GM21367 (cell line): ENCODE data around the gene KCNH5.

Source experiments
- ATAC-seq: cut with Tn5 transposase; IDR thresholded peaks from one replicate; pipeline ENCODE4 v1.9.1; 2021; ENCODE audit not compliant: unreplicated experiment

Gene KCNH5, protein sequence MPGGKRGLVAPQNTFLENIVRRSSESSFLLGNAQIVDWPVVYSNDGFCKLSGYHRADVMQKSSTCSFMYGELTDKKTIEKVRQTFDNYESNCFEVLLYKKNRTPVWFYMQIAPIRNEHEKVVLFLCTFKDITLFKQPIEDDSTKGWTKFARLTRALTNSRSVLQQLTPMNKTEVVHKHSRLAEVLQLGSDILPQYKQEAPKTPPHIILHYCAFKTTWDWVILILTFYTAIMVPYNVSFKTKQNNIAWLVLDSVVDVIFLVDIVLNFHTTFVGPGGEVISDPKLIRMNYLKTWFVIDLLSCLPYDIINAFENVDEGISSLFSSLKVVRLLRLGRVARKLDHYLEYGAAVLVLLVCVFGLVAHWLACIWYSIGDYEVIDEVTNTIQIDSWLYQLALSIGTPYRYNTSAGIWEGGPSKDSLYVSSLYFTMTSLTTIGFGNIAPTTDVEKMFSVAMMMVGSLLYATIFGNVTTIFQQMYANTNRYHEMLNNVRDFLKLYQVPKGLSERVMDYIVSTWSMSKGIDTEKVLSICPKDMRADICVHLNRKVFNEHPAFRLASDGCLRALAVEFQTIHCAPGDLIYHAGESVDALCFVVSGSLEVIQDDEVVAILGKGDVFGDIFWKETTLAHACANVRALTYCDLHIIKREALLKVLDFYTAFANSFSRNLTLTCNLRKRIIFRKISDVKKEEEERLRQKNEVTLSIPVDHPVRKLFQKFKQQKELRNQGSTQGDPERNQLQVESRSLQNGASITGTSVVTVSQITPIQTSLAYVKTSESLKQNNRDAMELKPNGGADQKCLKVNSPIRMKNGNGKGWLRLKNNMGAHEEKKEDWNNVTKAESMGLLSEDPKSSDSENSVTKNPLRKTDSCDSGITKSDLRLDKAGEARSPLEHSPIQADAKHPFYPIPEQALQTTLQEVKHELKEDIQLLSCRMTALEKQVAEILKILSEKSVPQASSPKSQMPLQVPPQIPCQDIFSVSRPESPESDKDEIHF

DNA sequence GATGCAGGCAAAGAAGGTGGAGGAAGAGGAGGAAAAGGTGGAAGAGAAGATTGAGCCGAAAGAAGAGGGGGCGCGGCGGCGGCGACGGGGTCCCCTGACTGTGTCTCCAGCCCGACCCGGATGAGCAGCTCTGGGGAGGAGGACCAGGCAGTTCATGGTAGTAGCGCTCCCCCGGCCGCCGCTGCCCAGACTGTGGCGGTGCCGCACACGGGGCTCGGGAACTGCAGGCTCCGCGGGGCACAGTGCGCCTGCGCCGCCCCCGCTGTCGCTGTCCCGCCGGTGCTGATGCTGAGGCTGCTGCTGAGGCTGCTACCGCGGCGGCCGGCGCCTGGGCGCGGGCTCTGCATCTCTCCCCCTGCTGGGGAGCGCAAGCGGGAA lies at the start of gene KCNH5:
Gene KCNH5 (minus strand): TSS at position 225 of the 378 bp plus-strand sequence. CDS start 272 bp downstream, outside the sequence.
- no peak for ATAC-seq

DNA sequence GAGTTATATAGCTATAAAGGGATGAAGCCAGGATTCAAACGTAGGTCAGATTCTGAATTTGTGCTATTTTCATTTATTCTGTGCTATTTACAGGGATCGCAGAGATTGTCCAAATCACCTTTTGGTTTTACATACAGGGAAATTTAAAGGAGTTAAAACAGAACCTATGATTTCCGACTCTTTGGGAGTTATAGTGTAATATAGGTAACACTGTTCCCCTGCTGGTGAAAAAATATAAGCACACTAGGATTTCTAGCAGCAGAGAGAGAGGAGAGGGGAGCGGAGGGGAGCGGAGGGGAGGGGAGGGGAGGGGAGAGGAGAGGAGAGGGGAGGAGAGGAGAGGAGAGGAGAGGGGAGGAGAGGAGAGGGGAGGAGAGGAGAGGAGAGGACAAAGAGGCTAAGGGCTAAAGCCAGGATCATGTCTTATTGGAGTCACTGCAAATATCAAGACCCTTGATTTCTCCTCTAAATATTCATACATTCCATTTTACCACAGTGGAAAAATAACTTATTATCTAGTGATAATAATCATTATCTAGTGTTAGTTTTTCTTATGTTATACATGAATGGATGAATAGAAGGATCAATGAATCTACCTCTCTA lies 46.2 kb upstream of the KCNH5 start:
- ATAC-seq = no peak

DNA sequence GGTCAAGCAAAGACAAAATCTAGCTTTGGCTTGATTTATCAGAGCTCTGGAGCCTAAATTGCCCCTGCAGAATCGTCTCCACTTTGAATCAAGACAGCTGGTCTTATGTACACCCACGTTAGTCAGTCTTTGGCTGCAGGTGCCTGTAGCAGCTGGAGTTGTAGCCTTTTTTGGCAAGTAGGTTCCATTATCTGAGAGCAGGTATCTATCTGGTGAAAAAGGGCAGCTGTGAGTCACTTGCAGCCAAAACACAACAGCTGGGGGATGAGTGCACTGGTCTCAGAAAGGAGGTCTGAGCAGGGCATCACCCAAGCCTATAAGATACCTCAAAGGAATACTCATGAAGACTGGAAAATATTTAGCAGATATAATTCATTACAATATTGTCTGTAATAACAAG lies 43.6 kb upstream of the KCNH5 start:
- no peak for ATAC-seq

DNA sequence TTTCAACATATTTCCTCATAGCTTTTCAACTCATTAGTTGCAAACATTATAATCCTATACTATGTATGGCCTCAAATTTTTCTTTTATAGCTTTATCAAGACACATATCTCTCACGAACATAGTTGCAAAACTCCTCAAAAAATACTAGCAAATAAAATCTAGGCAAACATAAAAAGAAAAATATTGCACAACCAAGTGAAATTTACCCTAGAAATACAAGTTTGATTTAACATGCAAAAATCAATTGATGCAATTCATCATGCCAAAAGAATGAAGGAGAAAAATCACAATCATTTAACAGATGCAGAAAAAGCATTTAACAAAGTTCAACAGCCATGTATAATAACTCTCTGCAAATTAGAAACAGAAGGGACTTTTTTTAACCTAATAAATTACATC lies 33.3 kb upstream of the KCNH5 start:
- no peak for ATAC-seq

DNA sequence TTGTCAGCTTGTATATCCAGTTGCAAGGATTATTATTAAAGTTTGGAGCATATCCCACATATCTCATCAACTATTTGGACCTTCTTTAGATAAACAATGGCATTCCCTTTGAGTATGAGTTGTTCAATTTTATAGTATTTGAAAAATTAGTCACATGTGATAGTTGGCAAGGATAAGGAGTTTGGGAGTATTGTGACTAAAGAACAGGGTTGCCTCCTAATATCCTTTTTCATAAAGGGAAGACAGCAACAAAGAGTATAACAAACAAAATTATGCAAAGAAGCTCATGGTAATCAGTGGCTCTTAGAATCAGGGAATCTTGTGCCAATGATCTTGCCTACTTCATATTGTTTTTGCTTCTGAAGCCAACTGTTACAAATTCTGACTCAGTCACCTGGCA lies 31.2 kb upstream of the KCNH5 start:
- ATAC-seq = no peak

DNA sequence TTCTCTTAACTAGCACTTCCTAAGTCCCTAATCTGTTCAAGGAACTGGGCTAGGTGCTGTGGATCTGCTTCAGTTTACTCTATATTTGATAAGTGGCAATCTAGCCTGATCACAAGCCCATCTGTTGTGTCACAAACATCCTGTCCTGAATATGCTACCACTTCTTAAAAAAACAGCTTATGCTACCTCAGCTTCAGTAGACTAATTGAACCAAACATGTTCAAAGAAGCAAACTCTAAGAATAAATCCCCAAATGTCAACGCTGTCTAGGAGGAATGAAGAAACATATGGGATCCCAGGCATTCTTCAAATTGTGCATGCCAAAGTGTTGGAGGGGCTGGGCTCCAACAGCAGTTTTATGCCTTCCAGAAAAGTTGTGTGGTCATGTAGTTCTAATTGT lies 10.4 kb upstream of the KCNH5 start:
- ATAC-seq = no peak

DNA sequence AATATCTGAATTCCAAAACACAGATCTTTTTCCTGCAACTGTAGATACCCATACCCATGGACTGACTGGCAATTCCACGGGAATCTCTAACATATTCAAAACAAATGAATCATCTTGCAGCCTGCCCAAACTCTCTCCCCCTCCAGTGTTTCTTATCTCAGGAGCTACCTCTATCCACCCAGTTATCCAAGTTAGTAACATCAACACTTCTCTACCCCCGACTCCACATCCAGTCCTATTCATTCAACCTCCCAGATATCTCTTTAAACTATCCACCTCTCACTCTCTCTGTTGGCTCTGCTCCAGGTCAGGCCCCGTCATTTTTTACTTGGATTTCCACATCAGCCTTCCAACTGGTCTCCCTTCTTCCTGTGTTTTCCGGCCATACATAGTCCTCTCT lies 6.7 kb upstream of the KCNH5 start:
- no peak for ATAC-seq

DNA sequence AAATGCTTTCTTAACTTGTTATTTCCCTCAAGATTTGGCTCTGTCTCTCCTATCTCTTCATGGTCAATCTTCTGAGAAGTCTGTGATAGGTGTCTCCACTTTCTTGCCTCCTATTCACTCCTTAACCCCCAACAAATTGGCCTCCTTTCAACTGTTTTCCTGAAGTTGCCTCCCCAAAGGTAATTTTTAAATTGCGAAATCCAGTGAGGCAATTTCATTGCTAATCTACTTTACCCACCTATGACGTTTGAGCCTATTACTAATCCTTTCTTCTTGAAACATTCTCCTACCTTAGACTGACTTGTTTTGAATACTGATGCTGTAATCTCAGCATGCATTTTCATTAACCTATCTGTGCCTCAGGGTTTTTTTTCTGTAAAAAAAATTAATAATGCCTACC lies 6.0 kb upstream of the KCNH5 start:
- no peak for ATAC-seq

DNA sequence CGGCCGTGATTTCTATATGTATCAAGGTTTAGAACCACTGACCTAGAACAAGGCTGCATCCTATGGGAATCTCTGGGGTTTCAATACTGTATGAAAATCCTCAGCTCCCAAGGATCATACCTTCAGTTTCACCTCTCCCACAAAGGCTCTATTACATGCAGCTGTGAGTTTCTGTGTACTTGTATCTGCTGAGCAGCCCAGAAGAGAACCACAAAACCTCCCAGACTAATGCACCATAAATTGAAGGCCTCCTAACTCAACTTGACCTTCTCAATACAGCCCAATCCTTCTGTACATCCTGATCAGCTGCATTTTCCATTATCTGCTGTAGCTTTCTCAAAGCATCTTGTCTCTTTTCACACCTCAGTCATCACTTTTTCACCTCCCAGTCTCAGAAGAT lies 5.4 kb upstream of the KCNH5 start:
- no peak for ATAC-seq

DNA sequence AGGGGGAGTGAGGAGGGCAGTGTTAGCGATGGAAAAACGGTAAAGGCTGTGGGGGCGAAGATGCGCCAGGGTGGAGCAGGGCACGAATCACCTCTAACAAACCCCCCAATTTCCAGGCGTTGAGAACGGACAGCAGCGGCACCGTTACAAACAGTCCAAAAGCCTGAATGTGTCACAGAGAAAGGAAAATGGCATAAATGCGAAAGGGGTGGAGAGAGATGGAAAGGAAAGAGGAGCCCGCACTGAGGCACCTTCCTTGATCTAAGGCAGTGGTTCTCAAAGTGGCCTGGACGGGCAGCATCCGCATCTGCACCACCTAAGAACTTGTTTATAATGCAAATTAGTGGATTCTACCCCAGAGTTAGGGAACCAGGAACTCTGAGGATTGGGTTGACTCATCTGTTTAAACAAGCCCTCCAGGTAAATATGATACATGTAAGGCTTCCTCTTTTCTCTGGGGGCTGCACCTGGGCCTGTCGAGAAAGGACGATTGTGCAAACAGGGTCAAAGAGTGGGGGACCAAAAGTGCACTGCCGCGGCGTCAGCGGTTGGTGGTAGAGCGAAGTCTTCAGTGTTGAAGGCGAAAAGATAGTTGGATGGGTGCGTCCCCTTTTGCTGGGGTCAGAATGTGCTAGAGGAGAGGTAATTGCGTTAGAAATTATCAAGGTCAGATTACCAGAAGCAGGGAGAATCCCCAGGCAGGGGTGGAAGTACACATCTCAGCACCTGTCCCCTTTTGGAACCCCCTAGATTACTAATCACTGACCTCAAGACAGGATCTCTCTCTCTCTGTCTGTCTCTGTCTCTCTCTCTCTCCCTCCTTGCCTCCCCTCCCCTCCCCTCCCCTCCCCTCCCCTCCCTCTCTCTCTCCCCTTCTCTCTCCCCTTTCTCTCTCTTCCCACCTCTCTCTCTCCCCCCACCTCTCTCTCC lies 1.3 kb upstream of the KCNH5 start:
- no peak for ATAC-seq

DNA sequence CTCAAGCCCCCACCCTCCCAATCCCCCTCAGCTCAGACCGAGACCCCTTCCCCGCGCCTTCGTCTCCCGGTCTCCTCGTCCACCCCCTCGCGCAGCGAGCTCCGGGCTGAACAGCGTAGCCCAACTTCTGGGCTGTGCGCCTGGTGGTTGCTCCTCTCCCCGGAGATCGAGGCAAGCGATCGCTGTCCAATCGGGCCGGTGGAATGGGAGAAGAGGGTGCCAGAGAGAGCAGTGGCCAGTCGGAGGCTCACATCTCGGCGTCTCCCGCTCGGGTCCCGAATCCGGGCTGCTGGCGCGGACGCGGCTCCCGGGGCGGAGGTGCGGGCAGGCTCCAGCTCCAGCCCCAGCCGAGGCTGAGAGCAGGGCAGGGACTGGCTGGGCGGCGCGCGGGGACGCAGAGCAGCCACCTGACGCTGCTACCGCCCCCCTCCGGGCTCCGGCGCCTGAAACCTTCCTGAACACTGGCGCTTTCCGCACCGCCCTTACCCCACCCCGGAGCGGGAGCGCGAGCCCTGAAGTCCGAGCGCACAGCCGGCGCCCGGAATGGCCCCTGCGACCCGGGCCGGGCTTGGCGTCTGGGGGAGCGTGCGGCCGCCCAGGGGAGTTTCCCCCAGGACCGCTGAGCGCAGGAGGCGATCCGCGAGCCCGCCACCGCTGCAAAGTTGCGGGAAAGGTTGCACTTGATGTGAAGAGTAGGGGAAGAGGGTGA lies 508 bp upstream of the KCNH5 start:
- no peak for ATAC-seq

DNA sequence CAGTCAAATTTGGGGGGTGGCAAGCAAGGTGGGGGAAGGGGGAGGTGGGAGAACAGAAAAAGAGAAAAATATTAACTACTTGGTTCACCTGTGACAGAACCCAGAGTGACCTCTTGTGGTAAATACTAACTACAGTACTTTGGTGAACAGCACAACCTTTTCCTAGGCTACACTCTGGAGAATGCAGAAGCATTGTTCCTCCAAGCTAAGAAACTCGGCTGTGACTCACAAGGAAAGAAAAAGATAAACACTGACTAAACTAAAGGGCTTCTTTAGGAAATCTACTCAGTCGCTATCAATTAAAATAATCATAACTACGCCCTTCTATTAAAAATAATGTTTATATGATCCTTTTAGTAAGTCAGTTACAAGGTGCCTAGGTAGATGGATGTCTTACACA lies 5.4 kb downstream of the KCNH5 start:
- no peak for ATAC-seq

DNA sequence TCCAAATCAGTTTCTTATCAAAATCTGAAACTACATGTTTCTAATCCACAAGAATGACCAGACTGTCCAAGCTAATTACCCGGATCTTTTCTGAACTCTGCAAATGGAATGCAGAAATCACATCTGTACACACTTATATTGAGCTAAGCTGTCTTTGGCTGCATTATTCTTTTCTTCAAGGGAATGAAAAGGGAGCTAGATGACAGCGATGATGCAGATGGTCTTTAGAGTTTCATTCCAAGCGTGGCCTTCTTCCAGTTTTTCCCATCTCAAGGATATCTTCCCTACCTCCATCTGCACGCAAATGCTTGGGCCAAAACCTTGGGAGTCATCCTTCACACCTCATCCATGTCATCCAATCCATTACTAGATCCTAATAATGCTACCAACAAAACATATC lies 12.6 kb downstream of the KCNH5 start:
- no peak for ATAC-seq

DNA sequence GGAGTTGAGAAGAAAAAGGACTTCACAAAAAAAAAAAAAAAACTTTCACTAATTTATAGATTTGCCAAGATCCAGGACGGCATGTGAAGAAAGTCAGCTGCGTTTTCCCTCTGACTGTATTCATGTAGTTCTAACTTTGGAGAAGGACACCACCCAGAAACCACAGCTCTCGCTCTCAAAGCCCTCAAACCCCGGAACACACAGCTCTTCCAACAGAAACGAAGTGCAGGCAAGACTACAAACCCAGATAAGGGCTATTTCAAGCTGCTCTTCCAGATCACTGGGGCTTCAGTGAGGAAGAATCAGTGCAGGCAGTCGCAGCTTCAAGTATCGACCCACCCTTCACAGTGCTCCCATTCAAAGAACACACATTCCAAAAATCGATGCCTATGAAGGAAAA lies 13.2 kb downstream of the KCNH5 start:
- ATAC-seq = no peak

DNA sequence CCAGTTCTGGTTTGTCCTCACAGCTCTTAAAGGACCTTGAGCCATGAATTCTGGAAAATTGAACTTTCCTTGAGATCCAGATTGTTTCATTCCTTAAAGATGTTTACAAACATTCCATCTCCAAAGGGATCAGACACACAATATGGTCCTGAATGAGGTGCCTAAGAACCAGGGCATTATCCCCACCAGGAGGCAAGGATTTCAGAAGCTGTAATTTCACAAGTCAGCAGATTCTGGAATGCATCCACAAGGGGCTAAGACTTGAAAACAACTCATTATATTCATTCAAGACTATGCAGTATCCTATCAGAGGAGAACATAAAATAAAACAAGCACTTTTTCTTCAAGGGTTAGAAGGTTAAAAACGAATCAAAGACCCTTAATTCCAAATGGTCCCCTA lies 15.1 kb downstream of the KCNH5 start:
- ATAC-seq = no peak

DNA sequence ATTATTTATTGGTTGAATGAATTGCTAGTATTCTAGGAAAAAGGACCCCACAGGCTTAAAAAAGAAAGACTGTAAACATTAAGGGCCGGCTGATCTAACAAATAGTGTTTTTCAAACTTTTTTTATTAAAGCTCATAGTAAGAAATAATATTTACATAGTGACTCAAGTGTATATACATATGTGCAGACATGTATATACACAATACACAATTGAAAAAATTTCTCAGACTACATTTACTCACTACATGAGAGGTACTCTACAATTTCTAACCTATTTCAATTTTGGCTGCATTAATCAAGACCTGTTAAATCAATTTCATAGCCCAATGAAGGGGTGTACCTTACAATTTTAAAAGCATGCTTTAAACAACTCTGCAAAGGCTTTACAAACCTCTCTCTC lies 17.5 kb downstream of the KCNH5 start:
- no peak for ATAC-seq

DNA sequence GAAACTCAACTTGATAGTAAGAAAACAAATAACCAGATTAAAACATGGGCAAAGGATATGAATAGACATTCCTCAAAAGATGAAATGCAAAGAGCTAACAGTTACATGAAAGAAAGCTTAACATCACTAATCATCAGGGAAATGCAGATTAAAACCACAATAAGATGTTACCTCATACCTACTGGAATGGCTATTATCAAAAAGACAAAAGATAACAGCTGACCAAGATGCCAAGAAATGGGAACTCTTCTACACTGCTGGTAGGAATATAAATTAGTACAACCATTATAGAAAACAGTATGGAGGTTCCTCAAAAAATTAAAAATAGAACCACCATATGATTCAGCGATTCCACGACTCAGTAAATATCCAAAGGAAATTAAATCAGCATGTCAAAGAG lies 18.8 kb downstream of the KCNH5 start:
- ATAC-seq = no peak

DNA sequence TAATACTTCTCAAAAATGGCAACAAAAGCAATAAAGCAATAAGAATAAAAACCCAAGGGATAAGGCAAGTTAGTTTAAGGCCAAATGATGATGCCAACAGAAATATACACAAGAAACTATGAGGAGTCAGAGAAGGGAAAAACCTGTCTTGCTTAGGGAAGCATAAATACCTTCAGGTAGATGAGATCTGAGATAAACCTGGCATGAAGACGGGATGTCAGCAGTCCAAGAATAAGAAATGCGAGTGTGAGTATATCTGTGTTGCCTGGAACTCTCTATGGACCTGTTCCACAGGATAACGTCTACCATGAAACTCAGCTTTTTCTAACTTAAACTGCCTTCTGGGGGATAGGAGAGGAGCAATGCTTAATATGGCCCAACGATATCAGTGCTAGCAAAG lies 30.6 kb downstream of the KCNH5 start:
- no peak for ATAC-seq

DNA sequence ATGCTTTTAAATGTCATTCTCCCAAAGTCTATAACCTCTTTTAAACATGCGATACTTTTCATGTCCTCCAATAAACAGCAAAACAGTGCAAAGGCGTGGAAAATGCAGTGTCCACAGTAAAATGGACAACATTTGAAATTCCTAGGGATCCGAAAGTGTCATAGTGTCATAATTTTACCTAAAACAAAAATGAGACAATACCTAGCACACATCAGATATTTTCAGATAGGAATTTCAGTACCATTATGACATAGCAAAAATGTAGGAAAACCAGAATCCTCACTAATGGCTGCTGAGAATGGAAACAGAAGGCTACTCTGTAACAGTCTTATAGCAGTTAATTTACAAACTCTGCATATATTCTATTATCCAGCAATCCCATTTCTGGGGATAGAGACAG lies 33.1 kb downstream of the KCNH5 start:
- no peak for ATAC-seq

DNA sequence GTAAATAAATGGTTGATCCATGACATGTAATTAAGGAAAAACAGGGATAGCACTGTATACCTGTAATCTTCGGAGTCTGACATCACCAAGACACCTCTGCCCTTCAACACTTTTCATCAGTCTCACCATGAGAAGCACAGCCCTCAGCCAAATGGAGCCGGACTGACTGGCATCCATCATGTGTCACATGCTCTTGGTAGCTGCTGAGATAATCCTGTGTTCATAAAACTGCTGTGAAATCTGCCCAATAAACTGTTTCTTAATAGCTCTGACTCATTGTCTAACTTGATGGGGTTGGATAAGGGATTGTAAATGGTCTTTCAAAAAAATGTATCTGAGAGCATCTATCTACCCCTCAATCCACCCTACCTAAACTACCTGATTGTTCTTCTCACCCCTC lies 33.6 kb downstream of the KCNH5 start:
- ATAC-seq = no peak
